ENCODE data around the gene IL1R1. TPM values are rescaled to one million over a fixed set of nuclear protein-coding genes. Genes with fewer than 3 reads are reported as not detected.

The IL1R1 gene
- total and polyA plus RNA-seq, 2 donors (not counting 1 experiment from before 2014, with no cell fraction given), result 110 to 232 TPM

- TF ChIP-seq CTCF (conservative IDR thresholded peaks at IDR 0.05 in 1 of 2, IDR thresholded peaks at IDR 0.05 in 1 of 2; ENCODE audit: low read depth in 1 of 2, low read length in 2 of 2) (no peak), EZH2 (IDR thresholded peaks at IDR 0.05; ENCODE audit: low read length, missing control alignments) (no peak)
- H3K4me2 ChIP-seq (ENCODE audit: extremely low read depth, insufficient read depth, low read length), result no peak overlapping the region
- no peak overlapping the region for H3K27ac ChIP-seq (ENCODE audit: insufficient read depth, low read length)
- H3K4me3 ChIP-seq (replicated peaks in 1 of 4; ENCODE audit: control extremely low read depth in 1 of 4, insufficient read depth in 1 of 4, low read depth in 3 of 4, low read length in 4 of 4), result no peak overlapping the region
- no peaks in the 10 kb centered on the region for H4K20me1 ChIP-seq (ENCODE audit: control insufficient read depth, extremely low read depth, insufficient read depth, low read length)
- DNase-seq (ENCODE audit: low read depth in 2 of 2), result no peak
- H3K27me3 ChIP-seq (ENCODE audit: control insufficient read depth, insufficient read depth, low read length), result no peaks in the 10 kb centered on the region
- H3K9me3 ChIP-seq (ENCODE audit: control insufficient read depth, insufficient read depth, low read depth, low read length), result no peaks in the 10 kb centered on the region
- no peaks in the 10 kb centered on the region for H3K4me1 ChIP-seq (ENCODE audit: control insufficient read depth, extremely low read depth, insufficient read depth, low read length)
- no peaks in the 10 kb centered on the region for H3K79me2 ChIP-seq (ENCODE audit: control insufficient read depth, insufficient read depth, low read length)
- H2AFZ ChIP-seq (ENCODE audit: low read length), result no peak overlapping the region
- no peak overlapping the region for H3K9ac ChIP-seq (ENCODE audit: insufficient read depth, low read length)
- H3K36me3 ChIP-seq (ENCODE audit: control insufficient read depth, insufficient read depth, low read length), result no peaks in the 10 kb centered on the region
Observed at GRCh38 chr2:102194609-102195268, 52.2 kb downstream of the IL1R1 start.

- no peak for DNase-seq (ENCODE audit: low read depth in 2 of 2)
- H3K27me3 ChIP-seq (ENCODE audit: control insufficient read depth, insufficient read depth, low read length), result no peaks in the 10 kb centered on the region
- no peak overlapping the region for H3K9ac ChIP-seq (ENCODE audit: insufficient read depth, low read length)
- no peaks in the 10 kb centered on the region for H3K4me1 ChIP-seq (ENCODE audit: control insufficient read depth, extremely low read depth, insufficient read depth, low read length)
- no peak overlapping the region for H3K27ac ChIP-seq (ENCODE audit: insufficient read depth, low read length)
- H3K4me2 ChIP-seq (ENCODE audit: extremely low read depth, insufficient read depth, low read length), result no peak overlapping the region
- no peaks in the 10 kb centered on the region for H3K36me3 ChIP-seq (ENCODE audit: control insufficient read depth, insufficient read depth, low read length)
- H3K9me3 ChIP-seq (ENCODE audit: control insufficient read depth, insufficient read depth, low read depth, low read length), result no peaks in the 10 kb centered on the region
- no peak overlapping the region for H2AFZ ChIP-seq (ENCODE audit: low read length)
- no peaks in the 10 kb centered on the region for H4K20me1 ChIP-seq (ENCODE audit: control insufficient read depth, extremely low read depth, insufficient read depth, low read length)
- H3K4me3 ChIP-seq (replicated peaks in 1 of 4; ENCODE audit: control extremely low read depth in 1 of 4, insufficient read depth in 1 of 4, low read depth in 3 of 4, low read length in 4 of 4), result no peak overlapping the region
- H3K79me2 ChIP-seq (ENCODE audit: control insufficient read depth, insufficient read depth, low read length), result no peaks in the 10 kb centered on the region
- TF ChIP-seq CTCF (conservative IDR thresholded peaks at IDR 0.05 in 1 of 2, IDR thresholded peaks at IDR 0.05 in 1 of 2; ENCODE audit: low read depth in 1 of 2, low read length in 2 of 2), result no peak
- TF ChIP-seq EZH2 (IDR thresholded peaks at IDR 0.05; ENCODE audit: low read length, missing control alignments), result no peak
Observed at GRCh38 chr2:102197389-102198137, 55.0 kb downstream of the IL1R1 start.

- H3K9ac ChIP-seq (ENCODE audit: insufficient read depth, low read length), result no peak overlapping the region
- H3K9me3 ChIP-seq (ENCODE audit: control insufficient read depth, insufficient read depth, low read depth, low read length), result no peaks in the 10 kb centered on the region
- H3K79me2 ChIP-seq (ENCODE audit: control insufficient read depth, insufficient read depth, low read length), result no peaks in the 10 kb centered on the region
- H3K4me1 ChIP-seq (ENCODE audit: control insufficient read depth, extremely low read depth, insufficient read depth, low read length), result no peaks in the 10 kb centered on the region
- H3K4me3 ChIP-seq (replicated peaks in 1 of 4; ENCODE audit: control extremely low read depth in 1 of 4, insufficient read depth in 1 of 4, low read depth in 3 of 4, low read length in 4 of 4), result no peak overlapping the region
- no peaks in the 10 kb centered on the region for H3K27me3 ChIP-seq (ENCODE audit: control insufficient read depth, insufficient read depth, low read length)
- H2AFZ ChIP-seq (ENCODE audit: low read length), result no peak overlapping the region
- no peaks in the 10 kb centered on the region for H4K20me1 ChIP-seq (ENCODE audit: control insufficient read depth, extremely low read depth, insufficient read depth, low read length)
- H3K36me3 ChIP-seq (ENCODE audit: control insufficient read depth, insufficient read depth, low read length), result no peaks in the 10 kb centered on the region
- no peak for DNase-seq (ENCODE audit: low read depth in 2 of 2)
- no peak overlapping the region for H3K4me2 ChIP-seq (ENCODE audit: extremely low read depth, insufficient read depth, low read length)
- H3K27ac ChIP-seq (ENCODE audit: insufficient read depth, low read length), result no peak overlapping the region
- TF ChIP-seq CTCF (conservative IDR thresholded peaks at IDR 0.05 in 1 of 2, IDR thresholded peaks at IDR 0.05 in 1 of 2; ENCODE audit: low read depth in 1 of 2, low read length in 2 of 2), result no peak
- no peak for TF ChIP-seq EZH2 (IDR thresholded peaks at IDR 0.05; ENCODE audit: low read length, missing control alignments)
Observed at GRCh38 chr2:102200539-102200938, 58.0 kb downstream of the IL1R1 start.

Data from fibroblast of lung (primary cell).